Activated CD4-positive, alpha-beta T cell treated with anti-CD3 and anti-CD28 coated beads for 36 hours (primary cell): ENCODE results near the gene DHX35. TPM values are rescaled to one million over a fixed set of nuclear protein-coding genes. Genes with fewer than 3 reads are reported as not detected.

Source experiments
- ATAC-seq: fragments of 200-7000 bp; cut with Tn5 transposase; one replicate; pipeline ENCODE4 v1.10.0; 2021; ENCODE audit warnings: mild to moderate bottlenecking, moderate library complexity
- CTCF ChIA-PET: fragments of 350-600 bp; sonication (Branson Sonifier 250); formaldehyde crosslinking; loops from one replicate; lab custom pipeline; 2021; ENCODE audit warnings: antibody characterized with exemption; lab: Charles Lee
- POLR2A ChIA-PET: fragments of 350-600 bp; sonication (Branson Sonifier 250); formaldehyde crosslinking; loops from one replicate; lab custom pipeline; 2021; ENCODE audit warnings: antibody characterized with exemption, inconsistent platforms; lab: Charles Lee
- DNase-seq: peaks from one replicate; pipeline ENCODE4 v3.0.0-alpha.2; 2020
- H3K27ac Mint-ChIP-seq: one replicate; pipeline ENCODE4 v1.8.0; 2021; ENCODE audit warnings: mixed read lengths
- H3K27me3 Mint-ChIP-seq: one replicate; pipeline ENCODE4 v1.8.0; 2021; ENCODE audit warnings: mixed read lengths
- H3K36me3 Mint-ChIP-seq: one replicate; pipeline ENCODE4 v1.8.0; 2021; ENCODE audit warnings: low read depth, mixed read lengths
- H3K4me1 Mint-ChIP-seq: one replicate; pipeline ENCODE4 v1.8.0; 2021; ENCODE audit warnings: mixed read lengths
- H3K4me3 Mint-ChIP-seq: one replicate; pipeline ENCODE4 v1.8.0; 2021; ENCODE audit warnings: mild to moderate bottlenecking, moderate library complexity, mixed read lengths
- H3K9me3 Mint-ChIP-seq: one replicate; pipeline ENCODE4 v1.8.0; 2021; ENCODE audit warnings: low read depth, mixed read lengths
- intact Hi-C, 2 experiments: fragments of 100-400 bp; cut with DNase I in 1 of 2; cut with micrococcal nuclease in 1 of 2; formaldehyde crosslinking; loops; one replicate each; pipeline versions ENCODE4 v1.14.2 to v1.15.1; 2022 to 2024; cut with DNase I, micrococcal nuclease
- total RNA-seq, 2 experiments: library from RNA; stranded (reverse); gene quantifications; one replicate each; pipeline ENCODE4 v1.2.3, GENCODE V29; 2021

Gene DHX35
- total RNA-seq, 2 experiments from 2014 or later, result 8.7 to 12.0 TPM

DNA sequence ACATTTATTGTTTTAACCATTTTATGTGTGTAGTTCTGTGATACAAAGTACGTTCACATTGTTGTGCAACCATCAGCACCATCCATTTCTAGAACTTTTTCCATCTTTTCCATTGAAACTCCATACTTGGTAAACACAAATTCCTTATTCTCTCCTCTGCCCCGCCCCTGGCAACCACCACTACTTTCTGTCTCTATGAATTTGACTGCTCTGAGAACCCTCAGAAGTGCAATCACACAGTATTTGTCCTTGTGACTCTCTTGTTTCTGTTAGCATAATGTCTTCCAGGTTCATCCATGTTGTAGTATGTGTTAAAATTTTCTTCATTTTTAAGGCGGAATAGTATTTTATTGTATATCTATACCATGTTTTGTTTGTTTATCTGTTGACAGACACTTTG is 56.9 kb downstream of the DHX35 start:
- no peak for ATAC-seq
- Mint-ChIP-seq H3K4me1 (peaks cover 54% of the 10 kb centered on the region), H3K36me3 (peaks cover 74% of the 10 kb centered on the region), H3K9me3 (no peaks in the 10 kb centered on the region), H3K27me3 (no peaks in the 10 kb centered on the region), H3K4me3 (no peak overlapping the region), H3K27ac (no peak overlapping the region)
- POLR2A ChIA-PET, result no interaction called here
- intact Hi-C loops, result loop anchor here (1.0 to 5.0 kb wide), 4 partner anchors 57 to 177 kb away; partner anchors contain the start of genes DHX35 (in 1 of the 2) and FAM83D (in 1 of the 2)
- DNase-seq, result no peak
- CTCF ChIA-PET, result no interaction called here

DNA sequence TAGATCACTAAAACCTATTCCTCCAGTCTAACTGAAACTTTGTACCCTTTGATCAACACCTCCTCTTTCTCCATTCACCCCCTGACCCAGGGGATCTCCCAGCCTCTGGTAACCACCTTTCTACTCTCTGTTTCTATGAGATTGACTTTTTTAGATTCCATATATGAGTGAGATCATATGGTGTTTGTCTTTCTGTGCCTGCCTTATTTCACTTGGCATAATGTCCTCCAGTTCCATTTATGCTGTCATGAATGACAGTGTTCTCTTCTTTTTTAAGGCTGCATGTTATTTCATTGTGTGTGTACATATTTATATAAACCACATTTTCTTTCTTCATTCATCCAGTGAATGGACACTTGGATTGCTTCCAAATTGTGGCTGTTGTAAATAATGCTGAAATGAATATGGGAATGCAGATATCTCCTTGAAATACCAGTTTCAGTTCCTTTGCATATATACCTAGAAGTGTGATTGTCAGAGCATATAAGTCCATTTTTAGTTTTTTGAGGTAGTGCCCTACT is 57.7 kb downstream of the DHX35 start:
- H3K4me1 Mint-ChIP-seq, result peaks cover 57% of the 10 kb centered on the region
- H3K27me3 Mint-ChIP-seq, result no peaks in the 10 kb centered on the region
- H3K27ac Mint-ChIP-seq, result peak overlapping the region; percentile 55
- intact Hi-C loops, result loop anchor here (1.0 to 5.0 kb wide), 6 partner anchors 23 to 178 kb away; partner anchors contain the start of genes DHX35 (in 2 of the 2) and FAM83D (in 1 of the 2)
- ChIA-PET POLR2A (no interaction called here), CTCF (interaction anchor here (0.8 to 1.4 kb wide), 2 partner anchors 11 to 48 kb away, joined by 3 read pairs; no protein-coding TSS in a partner anchor)
- ATAC-seq, result peak; percentile 89
- peak; percentile 74 for DNase-seq
- peaks cover 71% of the 10 kb centered on the region for H3K36me3 Mint-ChIP-seq
- no peaks in the 10 kb centered on the region for H3K9me3 Mint-ChIP-seq
- no peak overlapping the region for H3K4me3 Mint-ChIP-seq

DNA sequence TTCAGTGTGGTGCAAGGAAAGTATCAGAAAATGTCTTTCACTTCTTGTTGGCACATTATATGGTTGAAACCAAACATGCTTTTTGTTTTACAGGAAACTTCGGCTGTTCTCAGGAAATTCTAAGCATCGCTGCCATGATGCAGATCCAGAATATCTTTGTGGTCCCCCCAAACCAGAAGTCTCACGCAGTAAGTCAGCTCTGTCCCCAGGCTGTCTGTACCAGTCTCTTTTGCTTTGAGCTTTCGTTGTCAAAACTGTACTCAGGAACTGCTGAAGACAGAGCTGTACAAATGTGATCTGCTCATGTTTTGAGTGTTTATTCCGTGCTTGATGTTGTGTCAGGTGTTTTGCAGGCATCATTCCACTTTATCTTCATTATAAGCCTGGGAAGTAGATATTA is 59.6 kb downstream of the DHX35 start:
- Mint-ChIP-seq H3K4me1 (peaks cover 62% of the 10 kb centered on the region), H3K27ac (no peak overlapping the region), H3K4me3 (no peak overlapping the region), H3K9me3 (no peaks in the 10 kb centered on the region), H3K27me3 (no peaks in the 10 kb centered on the region), H3K36me3 (peaks cover 66% of the 10 kb centered on the region)
- intact Hi-C loops, result no loop called here
- DNase-seq (peak; percentile 43), ATAC-seq (peak; percentile 57)
- CTCF ChIA-PET, result no interaction called here
- POLR2A ChIA-PET, result no interaction called here

DNA sequence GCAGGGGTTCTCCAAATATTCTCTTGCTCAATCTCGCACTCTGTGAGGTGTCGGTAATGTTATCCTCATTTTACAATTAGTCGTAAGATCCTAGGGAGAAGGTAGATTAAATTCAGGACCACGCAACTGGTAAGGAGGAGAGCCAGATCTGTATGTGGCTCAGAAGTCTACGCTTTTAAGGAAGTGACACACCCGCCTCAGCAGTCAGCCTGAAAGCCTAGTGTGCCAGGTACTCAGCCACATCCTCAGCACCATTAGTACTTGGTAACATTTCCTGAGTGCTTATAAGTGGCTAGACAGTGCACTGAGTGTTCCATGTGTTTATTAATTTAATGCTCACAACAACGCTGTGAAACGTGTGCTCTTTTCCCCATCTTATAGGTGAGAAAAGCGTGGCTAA is 63.7 kb downstream of the DHX35 start:
- no peaks in the 10 kb centered on the region for H3K9me3 Mint-ChIP-seq
- ATAC-seq, result peak; percentile 83
- POLR2A ChIA-PET, result no interaction called here

DNA sequence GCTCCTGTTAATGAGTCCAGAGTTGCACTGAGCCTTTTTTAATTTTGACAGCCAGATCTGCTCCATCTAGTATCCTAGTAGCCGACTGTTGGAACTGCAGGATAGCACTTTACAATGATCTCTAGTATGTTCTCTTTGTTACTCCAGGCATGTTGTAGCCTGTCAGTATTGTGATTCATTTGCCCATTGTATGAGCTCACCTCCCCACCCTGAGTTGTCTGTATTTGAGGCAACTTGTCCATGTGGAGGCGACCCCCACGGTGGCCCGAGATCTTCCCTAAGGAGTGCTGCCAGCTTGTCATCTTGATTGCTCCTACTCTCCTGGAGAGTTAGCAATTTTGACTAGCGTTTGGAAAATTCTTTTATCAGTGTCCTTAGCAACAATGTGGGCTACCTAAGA is 67.2 kb downstream of the DHX35 start:
- ChIA-PET POLR2A (no interaction called here), CTCF (interaction anchor here (0.6 to 4.2 kb wide), 4 partner anchors 10 to 51 kb away, joined by 3 to 16 read pairs (median 4); no protein-coding TSS in a partner anchor)
- Mint-ChIP-seq H3K36me3 (peaks cover 21% of the 10 kb centered on the region), H3K4me1 (peaks cover 19% of the 10 kb centered on the region), H3K4me3 (no peak overlapping the region), H3K9me3 (no peaks in the 10 kb centered on the region), H3K27me3 (no peaks in the 10 kb centered on the region), H3K27ac (no peak overlapping the region)
- intact Hi-C loops, result no loop called here
- DNase-seq (no peak), ATAC-seq (no peak)

More for the DNA sequence above, 63.7 kb downstream of the DHX35 start:
- intact Hi-C loops, result no loop called here
- Mint-ChIP-seq H3K27me3 (no peaks in the 10 kb centered on the region), H3K27ac (peak overlapping the region; percentile 20), H3K36me3 (peaks cover 38% of the 10 kb centered on the region), H3K4me1 (peaks cover 28% of the 10 kb centered on the region), H3K4me3 (no peak overlapping the region)
- CTCF ChIA-PET, result no interaction called here
- peak; percentile 41 for DNase-seq

DNA sequence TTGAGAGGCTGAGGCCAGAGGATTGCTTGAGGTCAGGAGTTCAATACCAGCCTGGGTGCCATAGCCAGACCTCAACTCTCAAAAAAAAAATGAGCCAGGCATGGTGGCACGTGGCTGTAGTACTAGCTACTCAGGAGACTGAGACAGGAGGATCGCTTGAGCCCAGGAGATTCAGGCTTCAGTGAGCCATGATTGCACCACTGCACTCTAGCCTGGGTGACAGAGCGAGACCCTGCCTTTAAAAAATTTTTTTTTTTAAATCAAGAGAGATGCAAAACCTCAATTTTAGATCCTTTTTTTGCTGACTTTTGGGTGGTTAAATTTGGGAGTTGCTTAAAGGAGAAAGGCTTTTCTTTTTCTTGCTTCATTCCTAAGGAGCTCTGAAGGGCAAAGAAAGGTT is 70.9 kb downstream of the DHX35 start:
- H3K27me3 Mint-ChIP-seq, result no peaks in the 10 kb centered on the region
- H3K36me3 Mint-ChIP-seq, result peaks cover 11% of the 10 kb centered on the region
- no peak overlapping the region for H3K27ac Mint-ChIP-seq
- no peak overlapping the region for H3K4me3 Mint-ChIP-seq
- CTCF ChIA-PET, result interaction anchor here (0.9 to 1.0 kb wide), 2 partner anchors 9 to 48 kb away, joined by 3 to 4 read pairs; no protein-coding TSS in a partner anchor
- intact Hi-C loops, result no loop called here
- POLR2A ChIA-PET, result no interaction called here
- H3K4me1 Mint-ChIP-seq, result no peaks in the 10 kb centered on the region
- DNase-seq (no peak), ATAC-seq (no peak)
- H3K9me3 Mint-ChIP-seq, result no peaks in the 10 kb centered on the region

DNA sequence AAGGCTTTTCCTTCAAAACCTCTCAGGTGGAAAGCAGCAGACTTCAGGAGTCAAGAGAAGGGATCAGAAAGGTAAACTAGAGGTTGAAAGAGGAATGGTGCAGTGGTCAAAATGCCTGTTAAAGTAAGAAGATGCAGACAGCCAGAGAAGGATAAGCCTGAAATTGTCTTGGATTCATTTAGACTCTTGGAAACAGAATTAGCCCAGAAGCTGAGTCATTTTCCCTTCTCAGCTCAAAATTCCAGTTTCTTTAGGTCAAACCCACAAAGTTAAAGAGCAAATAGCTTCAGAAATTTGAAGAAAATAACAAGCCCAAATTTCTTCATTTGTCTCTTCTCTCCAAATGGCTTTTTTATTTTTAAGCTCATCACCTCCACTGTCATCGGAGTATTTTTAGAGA is 73.9 kb downstream of the DHX35 start:
- H3K36me3 Mint-ChIP-seq, result peaks cover 10% of the 10 kb centered on the region
- H3K9me3 Mint-ChIP-seq, result no peaks in the 10 kb centered on the region
- H3K4me3 Mint-ChIP-seq, result no peak overlapping the region
- no peaks in the 10 kb centered on the region for H3K27me3 Mint-ChIP-seq
- DNase-seq (no peak), ATAC-seq (no peak)
- ChIA-PET POLR2A (no interaction called here), CTCF (interaction anchor here (0.6 to 0.8 kb wide), 2 partner anchors 13 to 229 kb away, joined by 3 read pairs; no protein-coding TSS in a partner anchor)
- intact Hi-C loops, result no loop called here
- no peak overlapping the region for H3K27ac Mint-ChIP-seq
- no peaks in the 10 kb centered on the region for H3K4me1 Mint-ChIP-seq

DNA sequence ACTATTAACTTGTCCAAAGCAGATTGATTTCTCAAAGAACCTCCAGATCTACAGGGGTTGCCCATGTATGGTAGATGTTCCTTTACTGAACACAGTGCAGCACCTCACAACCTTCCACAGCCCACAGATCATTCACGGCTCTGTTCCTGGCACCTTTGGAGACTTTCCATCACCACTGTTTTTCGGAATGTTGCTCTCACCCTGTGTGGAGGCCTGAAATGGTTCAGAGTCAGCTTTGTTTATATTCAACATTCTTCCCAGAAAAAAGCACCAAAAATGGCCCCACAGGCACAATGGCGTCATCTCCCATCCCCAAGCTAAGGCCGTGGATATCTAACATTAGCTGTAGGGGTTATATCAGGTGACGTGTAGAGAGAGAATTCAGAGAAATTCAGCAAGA is 74.7 kb downstream of the DHX35 start:
- POLR2A ChIA-PET, result no interaction called here
- intact Hi-C loops, result no loop called here
- no peaks in the 10 kb centered on the region for H3K27me3 Mint-ChIP-seq
- no peaks in the 10 kb centered on the region for H3K4me1 Mint-ChIP-seq
- peaks cover 6% of the 10 kb centered on the region for H3K36me3 Mint-ChIP-seq
- no peak overlapping the region for H3K4me3 Mint-ChIP-seq
- CTCF ChIA-PET, result interaction anchor here (3.4 kb wide), 1 partner anchor 13 kb away, joined by 21 read pairs; no protein-coding TSS in a partner anchor
- H3K27ac Mint-ChIP-seq, result no peak overlapping the region
- H3K9me3 Mint-ChIP-seq, result no peaks in the 10 kb centered on the region
- ATAC-seq (no peak), DNase-seq (no peak)

DNA sequence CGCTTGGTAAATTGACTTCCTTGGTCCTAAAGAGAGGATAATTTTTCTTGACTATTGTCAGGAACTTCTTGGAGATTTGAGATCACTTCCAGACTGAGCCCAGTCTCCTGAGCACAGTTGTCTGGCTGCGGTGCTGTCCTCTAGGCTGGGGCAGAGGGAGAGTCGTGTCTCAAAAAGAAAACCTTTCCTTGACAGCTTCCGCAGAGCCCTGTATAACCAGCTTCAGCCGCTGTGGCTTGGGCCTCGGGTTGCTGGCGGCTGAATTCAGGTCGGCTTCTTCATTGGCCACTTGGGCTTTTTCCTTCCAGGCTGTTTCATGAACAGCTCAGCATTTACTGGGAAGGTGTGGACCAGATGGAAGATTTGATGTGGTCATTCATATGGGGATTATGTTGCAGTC is 75.9 kb downstream of the DHX35 start:
- no peaks in the 10 kb centered on the region for H3K9me3 Mint-ChIP-seq
- peaks cover 11% of the 10 kb centered on the region for H3K36me3 Mint-ChIP-seq
- ATAC-seq (no peak), DNase-seq (no peak)
- no peak overlapping the region for H3K4me3 Mint-ChIP-seq
- ChIA-PET CTCF (interaction anchor here (3.4 kb wide), 1 partner anchor 11 kb away, joined by 21 read pairs; no protein-coding TSS in a partner anchor), POLR2A (no interaction called here)
- no peaks in the 10 kb centered on the region for H3K27me3 Mint-ChIP-seq
- intact Hi-C loops, result no loop called here
- H3K27ac Mint-ChIP-seq, result no peak overlapping the region
- H3K4me1 Mint-ChIP-seq, result no peaks in the 10 kb centered on the region

DNA sequence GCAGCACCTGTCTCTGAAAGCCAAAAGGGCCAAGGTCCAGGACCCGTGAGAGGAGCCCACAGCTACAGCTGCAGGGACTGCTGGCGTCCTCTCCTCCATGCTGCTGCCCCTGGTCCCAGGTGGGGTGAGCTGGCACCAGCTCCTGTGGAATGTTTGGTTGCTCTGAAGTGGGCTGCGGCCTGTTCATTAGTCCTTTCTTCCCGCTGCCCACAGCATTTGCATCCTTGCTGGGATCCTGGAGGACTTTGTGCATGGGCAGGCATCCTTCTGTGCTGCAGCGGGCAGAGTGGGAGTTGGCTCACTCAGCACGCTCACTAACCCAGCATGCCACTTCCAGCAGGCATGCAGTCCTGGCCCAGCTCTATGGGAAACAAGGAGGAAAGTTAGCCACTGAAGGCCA is 76.4 kb downstream of the DHX35 start:
- POLR2A ChIA-PET, result no interaction called here
- peaks cover 11% of the 10 kb centered on the region for H3K36me3 Mint-ChIP-seq
- intact Hi-C loops, result no loop called here
- ATAC-seq (no peak), DNase-seq (no peak)
- CTCF ChIA-PET, result interaction anchor here (1.0 to 3.4 kb wide), 2 partner anchors 11 to 27 kb away, joined by 3 to 21 read pairs; no protein-coding TSS in a partner anchor
- H3K4me1 Mint-ChIP-seq, result no peaks in the 10 kb centered on the region
- H3K9me3 Mint-ChIP-seq, result no peaks in the 10 kb centered on the region
- H3K27me3 Mint-ChIP-seq, result no peaks in the 10 kb centered on the region
- H3K27ac Mint-ChIP-seq, result no peak overlapping the region
- no peak overlapping the region for H3K4me3 Mint-ChIP-seq

DNA sequence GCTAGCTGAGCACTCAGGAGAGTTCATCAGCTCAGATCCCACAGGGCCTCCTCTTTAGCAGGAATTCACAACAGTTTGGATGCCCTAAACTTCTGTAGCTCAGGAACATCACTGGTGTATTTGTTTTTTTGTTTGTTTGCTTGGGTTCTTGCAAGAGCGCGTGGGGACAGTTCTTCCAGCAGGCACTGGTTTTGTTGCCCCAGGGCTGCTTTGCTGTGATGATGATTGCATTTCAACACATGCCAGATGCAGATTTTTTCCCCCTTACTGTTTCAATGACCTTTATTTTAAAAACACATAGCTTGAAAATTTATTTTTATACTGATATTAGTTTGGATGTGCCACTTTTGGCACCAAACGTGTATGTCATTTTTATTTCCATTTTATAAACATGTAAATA is 77.1 kb downstream of the DHX35 start:
- POLR2A ChIA-PET, result no interaction called here
- Mint-ChIP-seq H3K9me3 (no peaks in the 10 kb centered on the region), H3K27ac (no peak overlapping the region), H3K4me3 (no peak overlapping the region), H3K36me3 (peaks cover 11% of the 10 kb centered on the region), H3K4me1 (no peaks in the 10 kb centered on the region), H3K27me3 (no peaks in the 10 kb centered on the region)
- CTCF ChIA-PET, result interaction anchor here (0.8 to 3.4 kb wide), 3 partner anchors 10 to 26 kb away, joined by 3 to 21 read pairs (median 3); no protein-coding TSS in a partner anchor
- ATAC-seq, result no peak
- intact Hi-C loops, result no loop called here
- no peak for DNase-seq

DNA sequence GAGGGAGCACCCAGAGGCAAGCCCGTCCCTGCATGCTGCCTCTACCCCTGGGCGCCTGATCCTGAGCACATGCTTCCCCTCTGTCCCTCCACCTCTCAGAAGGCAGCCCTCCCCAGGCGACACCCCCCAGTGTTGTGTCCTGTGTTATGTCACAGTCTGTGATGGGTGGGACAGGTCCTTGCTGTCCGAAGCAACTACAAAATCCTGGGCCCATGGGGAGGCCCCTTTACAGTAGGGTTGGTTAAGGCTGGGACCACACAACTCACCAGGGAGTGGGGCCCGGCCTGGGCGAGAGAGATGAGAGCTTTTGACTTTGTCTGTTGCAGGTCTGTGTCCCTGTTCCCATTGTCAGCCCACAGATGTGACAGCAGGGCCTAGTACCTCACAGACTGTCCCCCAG is 78.0 kb downstream of the DHX35 start:
- no peak for DNase-seq
- H3K27ac Mint-ChIP-seq, result no peak overlapping the region
- H3K36me3 Mint-ChIP-seq, result peaks cover 11% of the 10 kb centered on the region
- no peaks in the 10 kb centered on the region for H3K9me3 Mint-ChIP-seq
- no peak for ATAC-seq
- intact Hi-C loops, result no loop called here
- POLR2A ChIA-PET, result no interaction called here
- no peak overlapping the region for H3K4me3 Mint-ChIP-seq
- CTCF ChIA-PET, result interaction anchor here (0.7 to 3.4 kb wide), 3 partner anchors 9 to 61 kb away, joined by 3 to 21 read pairs (median 4); no protein-coding TSS in a partner anchor
- no peaks in the 10 kb centered on the region for H3K27me3 Mint-ChIP-seq
- H3K4me1 Mint-ChIP-seq, result no peaks in the 10 kb centered on the region
